Right renal pelvis (tissue), 4 donors: ENCODE results near the gene CD300LF. TPM values are rescaled to one million over a fixed set of nuclear protein-coding genes. Genes with fewer than 3 reads are reported as not detected.

Source experiments
- DNase-seq, 4 donors: peaks; one replicate each; pipeline ENCODE4 v3.0.0-alpha.2; 2013; ENCODE audit warnings: low read depth in 4 of 4, low spot score in 3 of 4, missing footprints in 1 of 4
- polyA plus RNA-seq, 4 donors: library from polyadenylated mRNA; unstranded; fragments of 120-200 nt; gene quantifications; one replicate each; pipeline ENCODE4 v1.2.1, GENCODE V29; 2013; ENCODE audit not compliant: insufficient read length in 4 of 4

CD300LF gene
- polyA plus RNA-seq, 4 donors: 0.16 to 0.50 (median 0.27) TPM

DNA sequence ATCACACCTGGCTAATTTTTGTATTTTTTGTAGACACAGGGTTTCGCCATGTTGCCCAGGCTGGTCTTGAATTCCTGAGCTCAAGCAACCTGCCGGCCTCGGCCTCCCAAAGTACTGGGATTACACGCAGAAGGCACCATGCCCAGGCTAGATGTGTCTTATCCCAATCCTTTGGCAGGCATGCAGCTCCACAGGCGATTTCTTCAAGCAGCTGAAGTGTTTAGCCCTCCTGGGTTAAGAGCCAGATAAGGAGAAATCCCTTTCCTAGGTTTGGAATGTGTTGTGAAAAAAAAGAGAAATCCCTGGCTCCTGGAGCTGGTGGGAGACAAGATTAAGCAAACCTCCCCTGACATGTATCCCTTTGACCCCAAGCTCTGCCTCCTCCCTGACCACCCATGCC, 33.7 kb upstream of the CD300LF start:
- no peak for DNase-seq

DNA sequence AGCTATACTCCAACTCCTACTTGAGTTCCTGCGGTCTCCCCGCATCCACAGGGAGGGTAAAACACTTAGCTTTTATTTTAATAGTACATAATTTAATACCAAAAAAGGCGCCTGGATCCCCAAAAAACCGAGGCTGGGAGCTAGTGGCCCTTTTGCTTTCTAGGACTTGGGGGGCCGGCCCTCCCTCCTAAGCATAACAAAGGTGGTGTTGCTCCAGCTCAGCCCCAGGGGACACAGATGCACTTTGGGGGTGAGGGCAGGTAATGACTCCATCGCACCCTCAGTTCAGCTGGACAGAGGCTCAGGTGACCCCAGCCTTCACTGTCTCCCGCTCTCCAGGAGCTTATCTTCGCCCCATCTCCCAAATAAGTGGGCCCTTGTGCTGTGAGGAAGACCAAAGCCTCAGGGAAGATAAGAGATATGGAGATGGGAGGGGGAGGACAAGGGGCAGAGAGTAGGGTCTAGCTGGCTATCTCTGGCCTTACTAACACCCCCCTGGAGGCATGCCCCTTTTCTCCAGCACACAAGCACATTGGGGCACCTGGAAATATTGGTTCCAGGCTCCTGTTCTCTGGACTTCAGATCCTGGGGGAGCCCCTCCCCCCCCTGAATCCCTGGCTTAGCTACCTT, 32.9 kb upstream of the CD300LF start:
- no peak for DNase-seq

DNA sequence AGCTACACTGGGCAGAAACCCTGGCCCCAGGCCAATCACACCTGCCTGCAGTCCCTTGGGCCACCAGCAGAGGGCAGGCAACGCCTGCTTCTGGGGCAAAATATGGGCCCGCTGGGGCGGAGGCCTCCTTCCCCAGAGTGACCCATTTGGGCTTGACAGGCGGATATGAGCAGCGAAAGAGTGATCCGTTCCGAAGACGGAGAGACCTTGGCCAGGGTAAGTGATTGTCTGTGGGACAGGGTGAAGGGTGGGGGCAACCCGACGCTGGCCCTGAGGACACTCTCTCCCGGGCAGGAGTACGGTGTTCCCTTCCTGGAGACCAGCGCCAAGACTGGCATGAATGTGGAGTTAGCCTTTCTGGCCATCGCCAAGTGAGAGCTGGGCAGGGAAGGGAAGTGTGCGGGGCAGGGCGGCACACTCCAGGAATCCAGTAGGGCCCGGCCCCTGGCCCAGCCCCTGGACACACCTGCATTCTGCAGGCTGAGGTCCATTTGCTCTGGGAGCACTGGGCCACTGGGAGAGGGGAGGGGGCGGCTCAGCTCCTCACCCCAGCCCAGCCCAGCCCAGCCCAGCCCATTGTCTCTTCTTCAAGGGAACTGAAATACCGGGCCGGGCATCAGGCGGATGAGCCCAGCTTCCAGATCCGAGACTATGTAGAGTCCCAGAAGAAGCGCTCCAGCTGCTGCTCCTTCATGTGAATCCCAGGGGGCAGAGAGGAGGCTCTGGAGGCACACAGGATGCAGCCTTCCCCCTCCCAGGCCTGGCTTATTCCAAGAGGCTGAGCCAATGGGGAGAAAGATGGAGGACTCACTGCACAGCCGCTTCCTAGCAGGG, 32.2 kb upstream of the CD300LF start:
- no peak for DNase-seq

DNA sequence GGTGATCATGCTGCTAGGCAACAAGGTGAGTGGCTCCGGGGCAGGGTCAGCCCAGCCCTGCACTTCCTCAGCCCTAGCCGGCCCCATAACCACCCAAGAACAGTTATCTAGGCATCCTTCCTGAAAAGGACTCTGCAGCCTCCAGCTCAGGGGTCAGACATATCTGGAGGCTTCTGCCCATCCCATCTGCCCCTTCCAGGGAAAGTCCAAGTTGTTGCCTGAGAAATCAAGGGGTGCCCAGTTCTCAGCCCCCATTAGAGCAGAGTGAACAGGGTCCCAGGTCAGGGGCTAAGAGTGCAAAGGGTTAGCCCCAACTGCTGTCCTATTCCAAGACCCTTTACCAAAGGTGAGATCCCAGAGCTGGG, 31.6 kb upstream of the CD300LF start:
- no peak for DNase-seq

DNA sequence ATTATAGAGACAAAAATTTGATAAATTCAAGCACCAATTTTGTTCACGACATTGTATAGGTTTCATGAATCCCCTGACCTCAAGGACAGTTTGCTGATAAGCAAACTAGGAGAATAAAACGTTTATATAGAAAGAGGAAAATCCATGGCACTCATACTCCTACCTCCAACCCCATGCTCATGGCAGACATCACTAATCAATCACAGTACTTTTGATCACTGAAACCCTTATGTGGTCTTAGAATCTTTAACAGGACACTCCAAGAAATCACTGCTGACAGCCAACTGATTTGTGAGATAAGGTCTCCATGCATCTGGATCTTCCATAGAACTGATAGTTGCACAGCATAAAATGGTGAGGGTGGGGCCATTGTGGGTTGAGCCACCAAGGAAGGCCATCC, 31.0 kb upstream of the CD300LF start:
- no peak for DNase-seq

DNA sequence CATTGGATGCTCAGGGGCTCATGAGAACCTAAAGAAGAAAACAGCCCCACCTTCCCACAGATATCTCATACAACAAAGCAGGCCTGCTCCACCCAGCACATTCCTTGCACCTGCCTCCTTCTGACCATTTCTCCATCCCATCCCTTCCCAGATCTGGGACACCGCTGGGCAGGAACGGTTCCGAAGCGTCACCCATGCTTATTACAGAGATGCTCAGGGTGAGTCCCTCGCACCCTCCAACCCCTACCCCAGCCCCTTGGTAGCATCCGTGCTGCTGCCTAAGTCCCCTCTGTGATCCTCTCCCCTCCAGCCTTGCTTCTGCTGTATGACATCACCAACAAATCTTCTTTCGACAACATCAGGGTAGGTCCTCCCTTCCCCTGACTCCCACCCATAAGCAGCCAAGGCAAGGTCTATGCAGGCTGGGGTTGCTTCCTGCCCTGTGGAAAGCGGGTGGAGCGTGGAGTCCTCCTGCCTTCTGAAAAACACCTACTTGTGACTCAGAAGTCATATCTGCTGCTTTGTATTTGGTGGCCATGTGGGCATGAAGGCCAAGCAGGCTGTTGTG, 30.3 kb upstream of the CD300LF start:
- no peak for DNase-seq

DNA sequence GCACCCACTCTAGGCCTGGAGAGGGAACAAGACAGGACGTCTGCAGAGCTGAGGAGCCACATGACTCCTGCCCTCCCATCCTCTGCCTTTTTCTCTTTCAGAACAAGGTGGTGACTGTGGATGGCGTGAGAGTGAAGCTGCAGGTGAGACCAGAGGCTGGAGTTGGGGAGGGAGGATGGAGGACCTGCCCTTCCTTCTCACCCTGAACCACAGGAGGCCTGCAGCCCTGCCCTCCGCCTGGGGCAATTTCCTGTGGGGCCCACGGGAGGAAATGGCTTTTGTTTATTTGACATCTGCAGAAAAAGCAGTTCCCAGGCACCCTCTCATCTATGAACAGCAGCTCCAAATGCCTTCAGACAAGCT, 29.4 kb upstream of the CD300LF start:
- DNase-seq: no peak

DNA sequence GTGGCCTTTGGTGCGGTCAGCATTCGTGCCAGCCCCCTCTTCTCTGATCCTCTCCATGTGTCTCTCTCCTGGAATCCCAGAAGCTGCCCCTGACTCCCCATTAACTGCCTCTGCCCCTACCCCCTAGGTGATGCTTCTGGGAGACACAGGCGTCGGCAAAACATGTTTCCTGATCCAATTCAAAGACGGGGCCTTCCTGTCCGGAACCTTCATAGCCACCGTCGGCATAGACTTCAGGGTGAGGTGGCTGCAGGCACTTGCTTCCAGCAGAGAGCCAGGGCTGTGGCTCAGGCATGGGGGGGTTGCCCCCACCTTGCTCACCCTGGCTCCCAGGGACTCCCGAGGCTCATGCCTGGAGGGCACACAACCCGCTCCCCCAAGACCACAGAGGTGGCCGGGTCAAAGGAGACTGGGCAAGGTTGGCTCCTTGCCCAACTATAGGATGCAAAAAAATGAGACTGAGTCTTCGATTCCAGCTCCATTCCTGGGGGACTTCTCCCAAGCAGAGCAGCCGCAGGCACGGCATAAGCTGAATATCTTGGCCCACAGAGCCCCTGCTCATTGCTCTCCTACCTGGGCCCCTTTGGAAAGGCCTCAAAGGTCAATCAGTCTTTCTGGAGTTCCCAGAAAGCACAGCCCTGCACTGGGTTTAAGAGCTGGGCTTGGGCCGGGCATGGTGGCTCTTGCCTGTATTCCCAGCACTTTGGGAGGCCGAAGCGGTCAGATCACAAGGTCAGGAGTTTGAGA, 28.1 kb upstream of the CD300LF start:
- DNase-seq: no peak

DNA sequence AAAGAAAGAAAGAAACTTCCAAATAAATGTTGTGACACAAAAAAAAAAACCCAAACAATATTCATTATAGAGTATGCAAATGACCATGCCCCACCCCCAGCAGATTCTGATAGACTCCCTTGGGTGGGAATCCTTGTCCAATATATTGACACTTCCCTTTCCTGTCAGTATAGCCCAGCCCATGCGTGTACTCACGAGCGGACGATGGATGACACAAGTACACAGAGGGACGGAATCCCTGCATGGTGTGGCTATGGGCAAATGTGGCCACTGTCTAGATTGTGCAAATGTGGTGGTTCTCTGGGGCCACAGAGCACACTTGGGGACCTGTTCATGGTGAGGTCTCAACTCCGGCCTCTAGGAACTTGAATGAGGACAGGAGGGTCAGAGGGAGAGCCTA, 27.4 kb upstream of the CD300LF start:
- no peak for DNase-seq

DNA sequence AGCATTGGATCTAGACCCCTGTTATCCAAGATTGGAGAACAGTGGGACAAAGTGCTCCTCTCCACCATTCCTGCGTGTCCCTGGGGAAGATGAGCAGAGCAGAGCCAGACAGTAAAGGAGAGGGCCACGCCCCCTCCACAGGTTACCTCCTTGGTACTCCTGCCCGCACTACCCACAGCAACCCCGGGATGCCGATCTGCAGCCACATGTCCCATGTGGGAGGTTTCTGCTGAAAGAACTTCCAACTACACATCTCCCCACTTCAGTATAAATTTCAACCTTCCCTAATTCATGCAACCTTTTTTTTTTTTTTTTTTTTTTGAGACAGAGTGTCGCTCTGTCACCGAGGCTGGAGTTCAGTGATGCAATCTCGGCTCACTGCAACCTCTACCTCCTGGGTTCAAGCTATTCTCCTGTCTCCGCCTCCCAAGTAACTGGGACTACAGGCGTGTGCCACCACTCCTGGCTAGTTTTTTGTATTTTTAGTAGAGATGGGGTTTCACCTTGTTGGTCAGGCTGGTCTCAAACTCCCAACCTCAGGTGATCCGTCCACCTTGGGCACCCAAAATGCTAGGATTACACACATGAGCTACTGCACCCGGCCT, 26.6 kb upstream of the CD300LF start:
- DNase-seq: no peak

DNA sequence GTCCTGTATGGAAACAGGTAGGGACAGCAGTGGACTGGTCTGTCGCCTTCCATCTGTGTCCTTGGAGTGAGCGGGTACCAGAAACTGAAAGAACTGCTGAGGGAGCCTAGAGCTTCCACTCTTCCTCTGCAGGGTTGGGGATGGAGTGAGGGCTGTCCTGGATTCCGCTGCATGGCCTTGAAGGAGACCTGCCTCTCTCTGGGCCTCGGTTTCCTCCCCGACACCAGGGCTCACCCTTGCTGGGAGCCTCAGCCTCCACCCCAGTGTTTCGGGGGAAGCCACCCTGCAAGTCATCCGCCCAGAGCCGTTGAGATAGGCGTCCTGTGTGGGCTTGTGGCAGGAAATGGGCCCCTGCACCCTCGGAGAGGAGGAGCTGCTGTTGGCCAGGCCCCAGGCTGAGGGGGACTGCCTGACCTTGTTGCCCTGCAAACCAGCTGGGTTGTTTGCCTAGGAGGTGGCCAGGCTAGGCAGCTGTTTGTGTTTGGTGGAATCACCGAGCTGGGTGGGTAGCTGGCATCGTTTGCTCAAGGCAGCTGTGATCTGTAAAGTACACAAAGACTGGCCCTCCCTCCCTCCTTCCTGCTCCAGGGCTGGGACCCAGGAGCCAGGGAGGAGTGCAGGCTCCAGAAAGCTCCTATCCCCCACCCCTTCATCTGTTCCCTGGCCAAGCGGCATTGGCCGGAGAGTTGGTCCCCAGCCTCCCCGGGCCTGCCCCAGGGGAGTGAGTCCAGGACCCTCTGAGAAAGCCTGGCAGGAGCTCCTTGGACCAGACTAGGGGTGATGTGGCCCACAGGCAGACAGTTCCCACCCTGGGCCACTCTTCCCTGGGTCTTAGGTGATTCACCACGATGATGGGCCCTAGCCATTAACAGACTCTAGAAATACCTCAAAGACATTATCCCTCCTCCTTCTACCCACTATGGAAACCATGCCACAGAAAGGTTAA, 25.6 kb upstream of the CD300LF start:
- DNase-seq: no peak

DNA sequence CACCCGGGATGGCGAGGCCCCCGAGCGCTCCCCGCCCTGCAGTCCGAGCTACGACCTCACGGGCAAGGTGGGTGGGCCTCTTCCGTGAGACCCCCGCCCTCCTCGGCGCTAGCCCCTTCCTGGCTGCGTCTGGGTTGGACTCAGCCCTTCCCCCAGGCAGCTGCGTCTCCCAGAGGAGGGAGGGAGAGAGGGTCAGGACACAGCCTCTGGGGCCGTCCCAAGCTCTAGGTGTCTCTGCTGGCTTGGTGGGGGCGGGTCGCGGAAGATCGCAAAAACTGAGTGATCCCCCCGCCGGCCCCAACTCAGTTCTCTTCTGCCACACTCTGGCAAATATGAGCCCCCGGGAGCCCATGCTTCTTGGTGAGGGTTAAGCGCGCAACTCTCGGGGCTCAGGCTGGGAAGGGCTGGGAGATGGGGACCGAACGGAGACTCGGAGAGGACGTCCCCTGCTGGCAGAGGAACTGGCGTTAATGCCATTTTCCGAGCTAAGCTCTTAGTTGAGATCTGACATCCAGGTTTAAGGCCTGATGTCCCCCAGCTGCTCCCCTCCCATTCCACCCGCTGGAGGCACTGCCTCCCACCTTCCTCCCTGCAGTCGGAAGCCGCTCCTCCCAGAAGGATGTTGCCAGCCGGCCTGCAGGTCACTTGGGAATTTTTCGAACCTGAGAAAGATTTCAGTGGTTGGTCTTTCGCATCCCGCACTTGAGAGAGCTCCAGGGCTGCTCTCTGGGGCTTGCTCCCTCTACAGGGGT, 24.8 kb upstream of the CD300LF start:
- no peak for DNase-seq

DNA sequence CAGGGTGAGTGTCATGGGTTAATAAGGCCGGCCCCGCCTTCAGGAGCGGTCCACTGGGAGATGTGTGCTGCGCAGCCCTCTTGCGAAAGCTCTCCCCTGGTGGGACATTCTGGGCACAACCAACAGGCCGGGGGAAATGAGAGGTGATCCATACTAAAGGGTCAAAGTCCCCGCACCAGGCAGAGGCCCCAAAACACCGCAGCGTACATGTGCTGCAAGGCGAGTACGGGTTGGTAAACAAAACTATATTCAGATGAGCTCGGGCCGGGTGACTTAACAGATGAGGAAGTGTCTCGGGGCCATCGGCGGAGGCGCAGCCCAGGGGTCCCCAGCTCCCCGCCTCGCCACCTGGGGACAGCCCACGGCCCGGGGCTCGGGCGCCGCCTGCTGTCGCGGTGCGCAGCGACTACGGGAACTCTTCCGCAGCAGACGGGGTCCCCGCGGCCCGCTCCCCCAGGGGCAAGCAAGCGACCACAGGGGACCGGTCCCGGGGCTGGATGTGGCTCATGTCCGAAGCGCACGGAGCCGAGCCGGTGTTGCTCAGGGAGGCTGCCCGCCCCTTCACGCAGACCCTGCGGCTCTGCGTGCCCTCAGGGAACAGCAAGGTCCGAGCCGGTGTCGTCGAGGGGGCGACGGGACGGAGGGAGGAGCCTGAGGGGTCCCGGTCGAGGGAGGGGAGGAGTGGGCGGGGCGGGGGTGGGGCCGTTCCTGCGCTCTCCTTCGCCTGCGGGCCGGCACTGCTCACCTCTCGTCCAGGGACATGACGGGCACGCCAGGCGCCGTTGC, 24.0 kb upstream of the CD300LF start, which contains the start of gene RAB37:
Gene RAB37 (plus strand): TSS at position 744 of the 786 bp plus-strand sequence. CDS start 17 bp downstream, at position 761.
- DNase-seq: no peak

DNA sequence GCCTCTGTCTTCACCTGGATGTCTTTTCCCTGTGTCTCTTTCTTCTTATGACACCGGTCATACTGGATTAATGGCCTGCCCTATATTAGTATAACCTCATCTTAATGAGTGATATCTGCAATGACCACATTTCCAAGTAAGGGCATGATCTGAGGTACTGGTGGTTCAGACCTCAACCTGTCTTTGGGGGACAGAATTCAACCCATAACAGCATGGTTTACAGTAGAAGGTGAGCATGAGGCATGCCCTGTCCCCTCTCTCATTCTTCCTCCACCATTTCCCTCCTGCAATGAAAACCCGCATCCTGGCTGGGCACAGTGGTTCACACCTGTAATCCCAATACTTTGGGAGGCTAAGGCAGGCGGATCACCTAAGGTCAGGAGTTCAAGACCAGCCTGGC, 21.5 kb upstream of the CD300LF start:
- no peak for DNase-seq

DNA sequence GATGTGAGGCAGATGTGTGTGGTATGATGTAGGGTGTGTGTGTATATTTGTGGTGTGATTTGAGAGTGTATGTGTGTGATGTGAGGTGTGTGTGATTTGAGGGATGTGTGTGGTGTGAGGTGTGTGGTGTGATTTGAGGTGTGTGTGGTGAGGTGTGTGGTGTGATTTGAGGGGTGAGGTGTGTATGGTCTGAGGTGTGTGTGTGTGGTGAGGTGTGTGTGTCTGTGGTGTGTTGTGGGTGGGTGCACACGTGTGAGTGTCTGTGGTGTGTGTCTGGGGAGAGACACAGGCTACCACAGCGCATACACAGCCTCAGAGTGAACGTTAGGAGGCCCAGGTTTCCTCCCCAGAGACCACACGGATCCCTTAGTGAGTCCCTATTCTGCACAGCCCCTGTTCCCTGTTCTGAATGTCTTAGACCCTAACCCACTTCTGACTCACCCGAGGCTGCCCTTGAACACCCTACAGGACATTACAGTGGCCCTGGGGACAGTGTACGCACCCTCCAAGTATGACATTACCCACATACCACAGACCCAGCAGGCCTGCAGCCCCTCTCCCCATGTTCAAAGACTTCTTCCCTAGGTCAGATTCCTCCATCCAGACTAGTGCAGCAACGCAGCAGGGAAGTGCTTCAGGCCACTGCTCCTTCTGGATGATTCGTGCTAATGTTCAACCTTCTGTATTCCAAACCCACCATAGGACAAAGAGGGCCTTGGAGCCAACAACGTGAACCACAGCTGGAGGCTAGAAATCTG, 20.8 kb upstream of the CD300LF start:
- no peak for DNase-seq

DNA sequence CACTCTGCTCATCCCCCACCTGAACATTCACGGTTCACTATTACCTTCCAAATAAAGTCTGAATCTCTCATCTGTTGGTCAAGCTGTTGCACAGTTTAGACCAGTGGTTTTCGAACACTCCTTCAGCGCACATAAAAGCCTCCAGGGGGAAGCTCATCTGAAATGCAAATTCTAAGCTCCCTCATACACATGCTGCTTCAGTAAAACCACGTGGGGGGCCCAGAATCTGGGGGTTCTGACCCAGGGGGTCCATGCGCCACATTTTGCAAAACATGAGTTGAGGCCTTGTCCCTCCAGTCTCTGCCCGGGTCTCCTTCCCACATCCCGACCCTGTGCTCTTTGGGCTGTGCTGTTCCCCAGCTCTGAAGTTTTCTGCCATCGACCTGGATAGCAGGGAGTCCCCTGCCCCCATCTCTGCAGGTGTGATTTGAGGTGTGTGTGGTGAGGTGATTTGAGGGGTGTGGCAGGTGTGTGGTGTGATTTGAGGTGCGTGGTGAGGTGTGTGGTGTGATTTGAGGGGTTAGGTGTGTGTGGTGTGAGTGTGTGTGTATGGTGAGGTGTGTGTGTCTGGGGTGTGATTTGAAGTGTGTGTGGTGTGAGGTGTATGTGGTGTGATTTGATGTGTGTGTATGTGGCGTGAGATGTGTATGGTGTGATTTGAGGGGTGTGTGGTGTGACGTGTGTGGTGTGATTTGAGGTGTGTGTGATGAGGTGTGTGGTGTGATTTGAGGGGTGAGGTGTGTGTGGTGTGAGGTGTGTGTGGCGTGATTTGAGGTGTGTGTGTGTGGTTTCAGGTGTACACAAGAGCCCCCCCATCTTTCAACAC, 19.5 kb upstream of the CD300LF start:
- DNase-seq: no peak

DNA sequence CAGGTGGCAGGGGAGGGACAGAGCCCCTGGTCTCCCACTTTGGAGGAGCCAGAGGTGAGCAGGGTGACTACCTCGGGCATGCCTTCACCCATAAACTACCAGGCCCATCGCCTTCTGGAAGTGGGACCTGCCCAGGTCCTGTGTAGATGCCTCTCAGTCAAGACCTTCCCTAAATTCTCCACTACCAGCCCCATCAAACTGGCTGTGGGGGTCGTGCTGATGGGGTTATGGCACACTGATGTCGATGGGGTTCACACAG, 18.6 kb upstream of the CD300LF start:
- no peak for DNase-seq
